Subcutaneous adipose tissue (tissue), 4 donors: ENCODE results near the gene DNAJB12. TPM values are rescaled to one million over a fixed set of nuclear protein-coding genes. Genes with fewer than 3 reads are reported as not detected.

Experiments
- total RNA-seq, 4 donors: library from RNA; depleted of rRNA; stranded (reverse); fragments of >200 nt; gene quantifications; one replicate each; pipeline ENCODE4 v1.1.0, GENCODE V29; 2016
- TF ChIP-seq, protein P1 (sequence below): fragments of 450-650 bp; IDR thresholded peaks from one replicate; pipeline ENCODE4 v1.5.1; 2016; ENCODE audit warnings: low read depth, mild to moderate bottlenecking, control low read depth, antibody characterized with exemption, moderate library complexity

The DNAJB12 gene
- total RNA-seq, 4 donors from 2014 or later, result 28.4 to 38.4 (median 33.9) TPM

DNA sequence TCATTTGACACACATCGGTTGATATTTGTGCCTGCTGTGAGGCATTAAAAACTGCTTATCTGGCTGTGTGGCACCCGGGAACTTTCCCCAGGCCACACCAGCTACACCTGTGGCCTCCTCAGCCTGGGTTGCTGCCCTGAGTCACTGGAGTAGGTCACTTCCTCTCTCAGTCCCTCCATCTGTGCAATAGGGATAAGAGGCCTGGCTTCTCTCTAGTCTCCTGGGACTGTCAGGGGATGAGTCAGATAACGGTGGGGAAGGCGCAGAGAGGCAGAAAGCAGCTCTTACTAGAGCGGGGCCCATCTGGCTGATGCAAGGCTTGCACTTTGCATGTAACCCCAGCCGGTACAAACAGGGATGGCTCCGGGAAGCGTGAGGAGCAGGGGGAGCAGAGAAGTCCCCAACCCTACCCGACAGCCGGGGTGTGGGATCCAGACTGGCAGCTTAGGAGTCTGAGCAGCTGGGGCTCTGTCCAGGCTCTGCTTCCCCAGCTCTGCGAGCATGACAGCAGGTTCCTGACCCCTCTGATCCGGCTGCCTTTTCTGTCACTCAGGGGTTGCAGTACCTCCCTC lies 34.0 kb downstream of the DNAJB12 start:
- TF ChIP-seq, protein P1, sequence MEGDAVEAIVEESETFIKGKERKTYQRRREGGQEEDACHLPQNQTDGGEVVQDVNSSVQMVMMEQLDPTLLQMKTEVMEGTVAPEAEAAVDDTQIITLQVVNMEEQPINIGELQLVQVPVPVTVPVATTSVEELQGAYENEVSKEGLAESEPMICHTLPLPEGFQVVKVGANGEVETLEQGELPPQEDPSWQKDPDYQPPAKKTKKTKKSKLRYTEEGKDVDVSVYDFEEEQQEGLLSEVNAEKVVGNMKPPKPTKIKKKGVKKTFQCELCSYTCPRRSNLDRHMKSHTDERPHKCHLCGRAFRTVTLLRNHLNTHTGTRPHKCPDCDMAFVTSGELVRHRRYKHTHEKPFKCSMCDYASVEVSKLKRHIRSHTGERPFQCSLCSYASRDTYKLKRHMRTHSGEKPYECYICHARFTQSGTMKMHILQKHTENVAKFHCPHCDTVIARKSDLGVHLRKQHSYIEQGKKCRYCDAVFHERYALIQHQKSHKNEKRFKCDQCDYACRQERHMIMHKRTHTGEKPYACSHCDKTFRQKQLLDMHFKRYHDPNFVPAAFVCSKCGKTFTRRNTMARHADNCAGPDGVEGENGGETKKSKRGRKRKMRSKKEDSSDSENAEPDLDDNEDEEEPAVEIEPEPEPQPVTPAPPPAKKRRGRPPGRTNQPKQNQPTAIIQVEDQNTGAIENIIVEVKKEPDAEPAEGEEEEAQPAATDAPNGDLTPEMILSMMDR, result no peak

DNA sequence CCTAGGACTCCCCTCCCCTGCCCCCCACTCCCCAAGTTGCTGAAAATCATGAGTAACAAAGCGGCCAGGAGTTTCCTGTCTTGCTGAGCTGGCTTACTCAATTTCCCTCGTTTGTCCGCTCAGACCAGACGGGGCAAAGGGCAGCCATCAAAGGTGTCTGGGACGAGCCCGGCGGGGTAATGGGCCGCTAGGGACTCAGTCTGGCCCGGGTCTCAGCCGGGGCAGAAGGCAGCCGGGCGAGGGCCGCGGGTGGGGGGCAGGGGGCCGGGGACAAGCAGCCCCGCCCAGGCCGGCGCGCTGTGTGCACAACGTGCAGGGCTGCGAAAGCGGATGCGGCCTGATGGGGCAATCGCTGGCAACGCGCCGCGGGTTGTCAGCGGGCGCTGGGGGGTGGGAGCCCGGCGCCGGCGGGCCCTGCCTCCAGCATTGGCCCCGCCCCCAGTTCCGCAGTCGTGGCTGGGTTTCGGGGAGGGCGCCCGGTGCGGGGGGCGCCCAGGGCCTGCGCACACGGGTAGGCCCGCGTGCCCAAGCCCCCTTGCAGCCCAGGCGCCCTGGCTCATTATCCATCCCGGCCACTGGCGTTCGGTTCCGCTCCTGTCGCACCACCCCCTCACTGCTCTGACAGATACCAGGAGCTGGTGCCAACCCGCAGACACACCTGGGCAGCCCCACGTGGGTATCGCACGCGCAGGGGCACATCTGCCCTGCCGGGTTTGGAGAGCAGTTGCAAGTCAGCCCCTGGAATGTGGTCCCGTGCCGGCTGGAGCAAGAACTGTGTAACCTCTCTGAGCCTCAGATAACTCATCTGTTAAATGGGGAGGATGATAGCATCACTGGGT lies 35.1 kb downstream of the DNAJB12 start:
- TF ChIP-seq, protein P1, result no peak

DNA sequence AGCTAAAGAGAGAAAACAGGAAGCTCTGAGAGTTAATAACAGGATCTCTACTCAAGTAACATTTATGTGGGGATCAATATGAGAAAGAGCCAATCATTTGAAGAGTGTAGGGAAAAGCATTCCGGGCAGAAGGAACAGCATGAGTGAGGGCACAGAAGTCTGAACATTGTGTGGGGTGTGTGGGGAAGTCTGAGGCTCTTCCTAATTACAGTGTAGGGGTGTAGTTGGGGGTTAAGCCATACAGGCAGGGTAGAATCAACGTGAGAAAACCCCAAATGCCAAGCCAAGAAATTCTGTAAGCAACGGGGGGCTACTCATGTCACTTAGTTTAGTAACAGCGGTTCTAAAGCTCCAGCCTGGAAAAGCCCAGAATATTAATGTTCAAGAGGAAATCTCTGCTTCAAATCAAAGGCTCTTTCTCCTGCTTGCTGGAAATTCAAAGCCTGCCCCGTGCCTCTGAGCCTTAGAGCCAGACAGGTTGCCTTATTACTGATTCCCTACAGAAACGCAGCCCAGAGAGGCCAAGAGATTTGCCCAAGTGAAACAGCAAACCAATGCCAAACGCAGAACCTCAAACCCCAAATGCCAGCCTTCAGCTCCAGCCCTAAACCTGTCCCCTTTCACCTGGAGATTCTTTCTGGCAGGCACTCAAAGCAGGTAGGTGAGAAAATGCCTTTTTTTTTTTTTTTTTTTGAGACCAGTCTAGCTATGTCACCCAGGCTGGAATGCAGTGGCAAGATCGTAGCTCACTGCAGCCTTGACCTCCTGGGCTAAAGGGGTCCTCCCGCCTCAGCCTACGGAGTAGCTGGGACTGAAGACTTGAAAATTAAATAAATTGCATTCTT lies 36.1 kb downstream of the DNAJB12 start:
- TF ChIP-seq, protein P1, result no peak

DNA sequence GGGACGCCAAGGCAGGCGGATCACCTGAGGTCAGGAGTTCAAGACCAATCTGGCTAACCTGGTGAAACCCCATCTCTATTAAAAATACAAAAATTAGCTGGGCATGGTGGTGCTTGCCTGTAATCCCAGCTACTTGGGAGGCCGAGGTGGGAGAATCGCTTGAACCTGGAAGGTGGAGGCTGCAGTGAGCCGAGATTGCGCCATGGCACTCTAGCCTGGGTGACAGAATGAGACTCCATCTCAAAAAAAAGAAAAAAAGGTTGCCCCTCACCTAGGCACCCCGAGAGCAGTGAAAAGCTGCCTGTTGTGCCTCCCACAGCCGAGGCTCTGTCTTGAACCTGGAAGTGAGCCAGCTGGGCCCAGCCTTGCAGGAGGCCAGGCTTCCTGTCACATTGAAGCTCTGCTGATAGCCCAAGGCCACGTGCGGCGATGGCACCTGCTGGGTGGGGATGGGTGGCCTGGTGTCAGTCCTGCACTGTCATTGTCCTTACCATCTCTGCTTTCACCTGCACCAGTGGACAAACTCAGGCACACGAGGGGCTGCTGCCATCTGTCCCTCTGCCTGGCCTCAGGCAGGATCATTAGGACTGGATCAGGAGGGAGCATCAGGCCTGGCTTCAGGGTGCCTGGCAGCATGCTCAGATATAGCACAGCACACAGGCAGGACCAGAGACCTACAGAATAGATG lies 37.8 kb downstream of the DNAJB12 start:
- TF ChIP-seq, protein P1, result no peak

DNA sequence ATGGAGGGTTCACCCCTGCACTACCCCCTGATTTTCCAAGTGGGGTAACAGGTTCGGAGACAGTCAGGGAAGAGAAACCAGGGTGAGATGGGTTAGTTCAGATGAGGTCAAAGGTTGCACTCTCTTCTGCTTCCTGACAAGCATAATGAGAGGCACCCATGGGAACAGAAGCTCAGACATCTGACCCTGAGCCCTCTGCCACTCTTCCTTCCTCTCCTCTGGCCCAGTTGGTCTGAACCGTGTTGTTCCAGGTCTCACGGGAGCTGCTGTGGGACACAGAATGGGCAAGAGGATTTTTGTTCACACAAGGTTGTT lies 38.4 kb downstream of the DNAJB12 start:
- TF ChIP-seq, protein P1, result no peak

DNA sequence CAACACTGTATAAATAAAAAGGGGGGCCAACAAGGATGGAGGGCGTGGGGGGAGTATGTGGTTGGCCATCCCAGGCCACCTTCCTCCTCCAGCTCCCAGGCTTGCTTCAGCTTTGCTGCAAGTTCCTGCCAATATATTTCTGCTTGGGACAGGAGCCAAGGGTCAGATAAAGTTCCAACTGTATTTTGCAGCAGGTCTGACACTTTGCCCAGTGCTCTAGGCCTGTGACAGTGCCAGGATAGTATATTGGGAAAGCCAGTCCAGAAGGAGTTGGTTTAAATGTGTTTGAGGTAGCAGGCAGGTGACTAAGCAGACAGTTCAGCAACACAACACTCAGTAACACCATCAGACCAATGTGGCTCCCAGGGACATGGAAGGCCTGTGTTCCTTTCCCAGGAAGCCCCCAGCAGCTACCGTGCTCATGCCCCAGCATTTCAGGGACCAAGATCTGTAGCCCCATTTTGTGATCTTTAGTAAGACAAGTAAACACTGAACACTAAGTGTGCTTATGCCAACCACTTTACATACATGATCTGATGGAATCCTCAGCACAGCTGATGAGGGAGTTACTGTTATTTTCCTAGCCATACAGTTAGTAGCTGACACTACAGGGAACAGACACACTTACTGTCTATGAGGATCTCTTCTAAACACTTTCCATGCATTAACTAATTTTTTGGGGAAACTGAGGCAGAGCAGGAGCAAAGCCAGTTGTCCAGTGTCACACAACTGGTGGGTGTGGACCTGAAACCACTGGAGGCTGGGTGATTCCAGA lies 38.9 kb downstream of the DNAJB12 start:
- TF ChIP-seq, protein P1, result no peak
